Muscle layer of duodenum (tissue), 2 donors: ENCODE measurements around the gene RAB40C.

ENCODE experiments used
- H3K27ac ChIP-seq: one replicate; pipeline ENCODE4 v1.7.0; 2013; ENCODE audit warnings: mild to moderate bottlenecking, low read length
- H3K27me3 ChIP-seq: one replicate; pipeline ENCODE4 v1.7.0; 2013; ENCODE audit warnings: low read depth, mild to moderate bottlenecking, control low read depth, low read length
- H3K36me3 ChIP-seq, 2 donors: one replicate each; pipeline ENCODE4 v1.7.0; 2013; ENCODE audit warnings: low read length in 2 of 2, control low read depth in 1 of 2, mild to moderate bottlenecking in 1 of 2; ENCODE audit not compliant: insufficient read depth in 2 of 2, control insufficient read depth in 1 of 2
- H3K4me1 ChIP-seq, 2 donors: one replicate each; pipeline ENCODE4 v1.7.0; 2013; ENCODE audit warnings: low read length in 2 of 2, mild to moderate bottlenecking in 2 of 2, control low read depth in 1 of 2, moderate library complexity in 1 of 2; ENCODE audit not compliant: insufficient read depth in 2 of 2, control insufficient read depth in 1 of 2
- H3K4me3 ChIP-seq, 2 donors: one replicate each; pipeline ENCODE4 v1.7.0; 2013; ENCODE audit warnings: low read length in 2 of 2, low read depth in 1 of 2, mild to moderate bottlenecking in 1 of 2
- H3K9me3 ChIP-seq, 2 donors: one replicate each; pipeline ENCODE4 v1.7.0; 2013; ENCODE audit warnings: low read length in 2 of 2, control low read depth in 1 of 2, mild to moderate bottlenecking in 1 of 2; ENCODE audit not compliant: control insufficient read depth in 1 of 2
- donor health status: healthy.

RAB40C gene

GRCh38 chr16:625117-625976 lies 35.5 kb downstream of the RAB40C start:
- no peaks in the 10 kb centered on the region for H3K9me3 ChIP-seq
- H3K36me3 ChIP-seq, result peaks cover 0 to 32% of the 10 kb centered on the region in 2 donors
- no peaks in the 10 kb centered on the region for H3K27me3 ChIP-seq
- H3K27ac ChIP-seq, result no peak overlapping the region
- no peak overlapping the region for H3K4me3 ChIP-seq
- H3K4me1 ChIP-seq, result peaks cover 0 to 9% of the 10 kb centered on the region in 2 donors

GRCh38 chr16:625977-626765 lies 36.3 kb downstream of the RAB40C start:
- Histone ChIP-seq H3K4me1 (peaks cover 0 to 17% of the 10 kb centered on the region in 2 donors), H3K9me3 (no peaks in the 10 kb centered on the region), H3K27ac (no peak overlapping the region), H3K36me3 (peaks cover 0 to 32% of the 10 kb centered on the region in 2 donors), H3K4me3 (no peak overlapping the region), H3K27me3 (no peaks in the 10 kb centered on the region)

- Histone ChIP-seq H3K4me1 (peaks cover 0 to 19% of the 10 kb centered on the region in 2 donors), H3K27ac (no peak overlapping the region), H3K27me3 (no peaks in the 10 kb centered on the region), H3K36me3 (peaks cover 0 to 32% of the 10 kb centered on the region in 2 donors), H3K9me3 (no peaks in the 10 kb centered on the region), H3K4me3 (no peak overlapping the region)
Observed at GRCh38 chr16:626787-627453, 37.1 kb downstream of the RAB40C start.

GRCh38 chr16:627454-628239 lies 37.8 kb downstream of the RAB40C start:
- no peaks in the 10 kb centered on the region for H3K9me3 ChIP-seq
- H3K4me1 ChIP-seq, result peaks cover 0 to 19% of the 10 kb centered on the region in 2 donors
- H3K4me3 ChIP-seq, result no peak overlapping the region
- peaks cover 0 to 32% of the 10 kb centered on the region in 2 donors for H3K36me3 ChIP-seq
- no peak overlapping the region for H3K27ac ChIP-seq
- no peaks in the 10 kb centered on the region for H3K27me3 ChIP-seq

- Histone ChIP-seq H3K27ac (no peak overlapping the region), H3K36me3 (peaks cover 0 to 41% of the 10 kb centered on the region in 2 donors), H3K4me3 (no peak overlapping the region), H3K27me3 (no peaks in the 10 kb centered on the region), H3K9me3 (no peaks in the 10 kb centered on the region), H3K4me1 (peaks cover 0 to 19% of the 10 kb centered on the region in 2 donors)
Observed at GRCh38 chr16:628321-629061, 38.6 kb downstream of the RAB40C start.

GRCh38 chr16:629185-629832 lies 39.4 kb downstream of the RAB40C start:
- no peak overlapping the region for H3K27ac ChIP-seq
- H3K36me3 ChIP-seq, result peaks cover 0 to 48% of the 10 kb centered on the region in 2 donors
- no peak overlapping the region for H3K4me3 ChIP-seq
- H3K9me3 ChIP-seq, result no peaks in the 10 kb centered on the region
- no peaks in the 10 kb centered on the region for H3K27me3 ChIP-seq
- peaks cover 0 to 21% of the 10 kb centered on the region in 2 donors for H3K4me1 ChIP-seq

GRCh38 chr16:629833-630248 lies 40.0 kb downstream of the RAB40C start:
- peaks cover 0 to 48% of the 10 kb centered on the region in 2 donors for H3K36me3 ChIP-seq
- H3K27me3 ChIP-seq, result no peaks in the 10 kb centered on the region
- H3K27ac ChIP-seq, result no peak overlapping the region
- peaks cover 0 to 26% of the 10 kb centered on the region in 2 donors for H3K4me1 ChIP-seq
- H3K4me3 ChIP-seq, result no peak overlapping the region
- H3K9me3 ChIP-seq, result no peaks in the 10 kb centered on the region

GRCh38 chr16:630249-630814 lies 40.5 kb downstream of the RAB40C start:
- no peak overlapping the region for H3K4me3 ChIP-seq
- no peak overlapping the region for H3K27ac ChIP-seq
- H3K27me3 ChIP-seq, result no peaks in the 10 kb centered on the region
- peaks cover 0 to 47% of the 10 kb centered on the region in 2 donors for H3K36me3 ChIP-seq
- H3K9me3 ChIP-seq, result no peaks in the 10 kb centered on the region
- peaks cover 0 to 31% of the 10 kb centered on the region in 2 donors for H3K4me1 ChIP-seq

- peaks cover 0 to 41% of the 10 kb centered on the region in 2 donors for H3K36me3 ChIP-seq
Observed at GRCh38 chr16:630815-631405, 41.0 kb downstream of the RAB40C start, which contains the start of gene WFIKKN1. WFIKKN1 (plus strand) TSS chr16:630985; CDS start chr16:631254, 269 bp downstream.

More at GRCh38 chr16:630815-631405, 41.0 kb downstream of the RAB40C start, which contains the start of gene WFIKKN1:
- no peaks in the 10 kb centered on the region for H3K27me3 ChIP-seq
- H3K4me1 ChIP-seq, result peaks cover 0 to 37% of the 10 kb centered on the region in 2 donors
- H3K27ac ChIP-seq, result no peak within 1 kb of the TSS
- no peak within 1 kb of the TSS for H3K4me3 ChIP-seq
- no peaks in the 10 kb centered on the region for H3K9me3 ChIP-seq
